ENCODE results near the gene ATAD3B. TPM values are rescaled to one million over a fixed set of nuclear protein-coding genes. Genes with fewer than 3 reads are reported as not detected.
"Not testable (repeated sequence)": the region's sequence is repeated elsewhere in the genome, so short reads cannot be mapped to it uniquely, and the experiment has no call there.

Gene ATAD3B
- total RNA-seq, 1 experiment from 2014 or later, result 57.0 TPM

- DNase-seq (ENCODE audit: low read depth), result not testable (repeated sequence)
Measured at GRCh38 chr1:1450616-1451015, 20.9 kb upstream of the ATAD3B start.

GRCh38 chr1:1451696-1452364 lies 19.7 kb upstream of the ATAD3B start:
- DNase-seq (ENCODE audit: low read depth), result no peak

GRCh38 chr1:1452365-1452739 lies 19.2 kb upstream of the ATAD3B start:
- not testable (repeated sequence) for DNase-seq (ENCODE audit: low read depth)

- no peak for DNase-seq (ENCODE audit: low read depth)
Measured at GRCh38 chr1:1452882-1453281, 18.7 kb upstream of the ATAD3B start.

- DNase-seq (ENCODE audit: low read depth), result not testable (repeated sequence)
Measured at GRCh38 chr1:1454286-1455056, 17.1 kb upstream of the ATAD3B start.

- DNase-seq (ENCODE audit: low read depth), result no peak
Measured at GRCh38 chr1:1455366-1455884, 16.1 kb upstream of the ATAD3B start.

- DNase-seq (ENCODE audit: low read depth), result not testable (repeated sequence)
Measured at GRCh38 chr1:1455934-1456333, 15.6 kb upstream of the ATAD3B start.

GRCh38 chr1:1456683-1457255 lies 14.8 kb upstream of the ATAD3B start:
- DNase-seq (ENCODE audit: low read depth), result not testable (repeated sequence)

GRCh38 chr1:1459156-1459555 lies 12.4 kb upstream of the ATAD3B start:
- DNase-seq (ENCODE audit: low read depth), result not testable (repeated sequence)

GRCh38 chr1:1459711-1460110 lies 11.9 kb upstream of the ATAD3B start:
- DNase-seq (ENCODE audit: low read depth), result not testable (repeated sequence)

GRCh38 chr1:1460540-1461130 lies 10.9 kb upstream of the ATAD3B start:
- no peak for DNase-seq (ENCODE audit: low read depth)

GRCh38 chr1:1461721-1462317 lies 9.7 kb upstream of the ATAD3B start:
- DNase-seq (ENCODE audit: low read depth), result no peak

GRCh38 chr1:1462318-1462966 lies 9.1 kb upstream of the ATAD3B start:
- DNase-seq (ENCODE audit: low read depth), result peak; percentile 49

GRCh38 chr1:1463312-1463711 lies 8.3 kb upstream of the ATAD3B start:
- no peak for DNase-seq (ENCODE audit: low read depth)

- DNase-seq (ENCODE audit: low read depth), result not testable (repeated sequence)
Measured at GRCh38 chr1:1468196-1468985, 3.2 kb upstream of the ATAD3B start.

GRCh38 chr1:1470626-1471388 lies 758 bp upstream of the ATAD3B start:
- DNase-seq (ENCODE audit: low read depth), result no peak

GRCh38 chr1:1472053-1472876 lies 700 bp downstream of the ATAD3B start:
- not testable (repeated sequence) for DNase-seq (ENCODE audit: low read depth)

GRCh38 chr1:1476011-1476410 lies 4.4 kb downstream of the ATAD3B start:
- DNase-seq (ENCODE audit: low read depth), result not testable (repeated sequence)
